Stimulated activated CD8-positive, alpha-beta memory T cell treated with anti-CD3 and anti-CD28 coated beads, Interleukin-4, amount 100 ng/mL, for 1 hour (primary cell): Measurements from ENCODE around the gene SMG6.

Experiments used
- DNase-seq, 2 donors: peaks; one replicate each; pipeline ENCODE4 v3.0.0-alpha.2; 2020; ENCODE audit warnings: low read depth in 2 of 2, low spot score in 1 of 2

Gene SMG6

GRCh38 chr17:2084036-2084765, 219.4 kb downstream of the SMG6 start:
- no peak for DNase-seq

DNA sequence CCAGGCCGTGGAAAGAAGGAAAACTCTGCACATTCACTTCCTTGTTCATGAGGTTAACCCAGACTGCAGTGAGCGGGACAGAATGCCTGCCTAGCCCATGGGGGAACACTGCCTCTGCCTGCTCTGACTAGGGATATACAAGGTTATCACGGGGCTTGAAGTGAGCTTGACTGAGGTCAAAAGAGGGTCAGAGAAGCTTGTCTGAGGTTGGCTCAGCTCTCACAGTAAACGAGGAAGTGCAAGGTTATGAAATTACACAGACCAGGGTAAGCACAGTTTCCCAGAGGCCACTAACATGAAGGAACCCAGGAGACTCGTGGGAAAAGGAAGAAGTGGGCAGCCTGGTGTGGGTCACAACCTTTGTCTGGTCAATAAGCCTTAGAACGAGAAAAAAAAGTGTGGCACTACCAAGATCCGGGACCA, 220.0 kb downstream of the SMG6 start:
- DNase-seq = no peak

DNA sequence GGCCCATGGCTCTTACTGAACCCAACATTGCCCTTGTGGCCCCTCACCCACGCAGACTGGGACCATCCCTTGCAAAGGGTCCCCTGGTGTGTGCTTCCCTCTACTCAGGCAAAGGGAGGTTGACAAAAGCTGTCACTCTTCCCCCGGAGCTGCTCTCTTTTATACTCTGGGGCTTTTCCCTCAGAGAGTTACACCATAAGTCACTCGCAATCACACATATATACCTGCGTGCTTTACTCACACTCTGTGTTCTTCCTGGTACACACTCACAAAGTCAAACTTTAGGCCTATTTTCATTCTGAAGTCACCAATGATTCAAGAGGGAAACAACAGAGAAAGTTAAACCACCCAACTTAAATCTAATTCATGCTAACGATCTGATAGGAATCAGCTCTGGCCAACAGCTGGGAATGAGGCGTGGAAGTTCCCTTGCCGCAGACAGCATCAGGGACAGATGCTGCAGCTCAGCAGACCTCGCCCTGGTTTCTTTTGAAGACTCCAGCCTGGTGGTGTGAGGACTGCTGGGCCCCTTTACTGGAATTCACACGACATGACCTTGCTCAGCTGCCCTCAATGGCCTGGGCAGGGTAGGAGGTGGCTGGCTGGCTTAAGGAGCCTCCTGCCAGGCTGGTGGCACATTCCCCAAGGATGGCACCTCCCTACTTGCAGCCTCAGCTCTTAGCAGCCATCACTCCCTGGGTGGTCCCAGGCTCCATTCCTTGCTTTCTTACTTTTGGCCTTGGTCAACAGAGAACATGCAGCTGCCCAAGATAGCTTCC, 221.4 kb downstream of the SMG6 start:
- no peak for DNase-seq

- no peak for DNase-seq
These were observed 222.0 kb downstream of the SMG6 start for GRCh38 chr17:2081564-2081963.

GRCh38 chr17:2077040-2077439, 226.5 kb downstream of the SMG6 start:
- DNase-seq = no peak

- no peak for DNase-seq
These were observed 227.2 kb downstream of the SMG6 start for GRCh38 chr17:2076087-2076984.

- no peak for DNase-seq
These were observed 228.1 kb downstream of the SMG6 start for GRCh38 chr17:2075336-2076086.

- DNase-seq = no peak
These were observed 228.7 kb downstream of the SMG6 start for GRCh38 chr17:2074919-2075318.

- no peak for DNase-seq
These were observed 231.9 kb downstream of the SMG6 start for GRCh38 chr17:2071455-2072281.

DNA sequence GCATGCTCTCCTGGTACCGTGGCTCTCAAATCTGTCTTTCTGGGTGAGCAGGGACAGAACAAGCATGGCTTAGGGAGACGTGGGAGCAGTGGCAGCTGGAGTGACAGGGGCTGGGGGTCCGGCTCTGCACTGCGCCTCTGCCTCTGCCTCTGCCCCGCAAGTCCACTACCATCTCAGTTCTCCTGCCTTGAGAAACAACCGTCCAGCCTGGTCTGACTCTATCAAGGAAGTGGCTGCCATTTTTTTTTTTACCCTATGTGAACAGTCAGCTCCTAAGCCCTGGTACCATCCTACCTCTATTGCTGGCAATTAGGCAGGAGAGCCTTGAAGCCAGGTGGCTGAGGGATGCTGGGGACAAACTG, 232.6 kb downstream of the SMG6 start:
- no peak for DNase-seq

GRCh38 chr17:2070241-2071023, 233.2 kb downstream of the SMG6 start:
- DNase-seq = no peak

GRCh38 chr17:2068519-2069051, 235.0 kb downstream of the SMG6 start:
- DNase-seq = no peak

GRCh38 chr17:2068031-2068518, 235.5 kb downstream of the SMG6 start:
- DNase-seq = no peak

- no peak for DNase-seq
These were observed 236.0 kb downstream of the SMG6 start for GRCh38 chr17:2067608-2068024.

DNA sequence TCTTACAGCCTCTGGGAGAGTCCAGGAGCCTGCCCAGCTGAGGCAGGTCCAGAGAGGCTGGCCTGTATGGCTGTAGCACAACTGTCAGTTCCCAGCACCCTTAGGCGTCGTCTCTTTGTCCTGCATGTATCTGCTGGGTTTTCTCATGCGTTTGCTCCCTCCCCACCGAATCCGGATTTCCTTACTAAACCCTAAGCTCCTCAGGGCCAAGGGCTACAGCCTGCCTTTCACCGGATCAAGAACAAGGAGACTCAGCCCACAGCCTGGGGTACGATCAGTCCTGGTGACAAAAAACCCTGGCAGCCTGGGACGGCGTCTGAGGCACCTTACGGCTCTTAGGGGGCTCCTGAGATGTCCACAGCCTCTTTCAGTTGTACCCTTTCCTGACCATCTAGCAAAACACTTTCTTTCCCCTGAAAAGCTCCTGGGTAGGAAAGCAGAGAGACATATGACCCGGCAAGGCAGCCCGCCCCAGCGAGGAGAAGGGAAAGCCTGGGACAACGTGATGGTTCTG, 236.5 kb downstream of the SMG6 start:
- DNase-seq = no peak

DNA sequence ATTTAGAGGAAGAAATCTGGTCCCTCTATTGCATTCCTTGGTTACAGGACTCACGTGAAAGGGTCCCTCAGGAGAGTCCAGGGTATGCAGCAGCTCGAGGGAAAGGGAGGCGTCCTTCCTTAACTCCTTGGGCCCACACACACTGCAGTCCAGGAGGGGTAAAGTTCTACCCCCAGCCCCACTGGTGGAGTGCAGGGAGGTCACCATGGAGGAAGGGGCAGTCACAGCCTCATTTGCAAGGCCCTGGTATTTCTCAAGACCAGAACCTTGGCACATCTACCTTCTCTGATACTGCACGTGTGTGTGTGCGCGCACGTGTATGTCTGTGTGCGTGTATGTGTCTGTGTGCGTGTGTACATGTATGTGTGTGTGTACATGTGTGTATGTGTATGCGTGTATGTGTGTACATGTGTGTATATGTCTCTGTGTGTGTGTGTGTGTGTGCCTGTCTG, 237.6 kb downstream of the SMG6 start:
- no peak for DNase-seq

DNA sequence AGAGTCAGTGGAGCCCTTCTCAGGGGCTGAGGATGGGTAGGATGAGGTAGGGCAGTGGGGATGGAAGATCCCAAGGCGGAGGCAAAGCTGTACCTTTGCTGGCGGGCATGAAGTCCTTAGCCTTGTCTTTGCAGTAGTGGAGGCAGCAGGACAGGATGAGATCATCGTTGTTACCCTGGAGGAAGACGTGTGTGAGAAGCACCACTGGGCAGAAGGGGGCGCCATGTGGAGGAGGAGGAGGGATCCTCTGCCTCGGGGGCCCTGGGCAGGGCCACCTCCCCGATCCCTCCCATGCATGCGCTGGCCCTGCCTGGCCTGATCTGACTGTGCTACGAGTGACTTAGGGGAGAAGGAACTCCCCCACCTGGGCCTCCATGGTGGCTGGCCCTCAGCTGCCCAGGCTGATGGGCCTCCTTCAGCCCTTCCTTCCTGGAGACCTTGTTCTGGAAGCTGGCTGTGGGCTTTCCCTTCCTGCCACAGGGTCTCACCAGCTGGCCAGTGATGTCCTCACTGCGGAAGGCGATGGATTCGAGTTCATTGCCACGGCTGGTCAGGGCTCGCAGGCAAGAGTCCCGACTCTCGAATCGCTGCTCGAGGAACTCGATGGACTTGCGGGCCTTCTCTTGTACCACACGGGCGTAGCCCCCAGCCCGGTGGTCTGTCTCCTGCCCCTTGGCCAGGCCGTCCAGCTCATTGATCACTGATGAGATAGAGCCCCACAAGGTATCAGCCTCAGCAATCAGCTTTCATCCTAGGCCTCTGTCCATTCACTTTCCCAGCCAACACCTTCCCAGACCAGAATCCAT, 238.4 kb downstream of the SMG6 start:
- DNase-seq = no peak

- DNase-seq = no peak
These were observed 239.0 kb downstream of the SMG6 start for GRCh38 chr17:2064520-2064971.
